ENCODE measurements around the gene HIVEP1. TPM values are rescaled to one million over a fixed set of nuclear protein-coding genes. Genes with fewer than 3 reads are reported as not detected.

The HIVEP1 gene
- total and polyA plus RNA-seq, 2 of the 13 experiments (the other 11 are each of a cell fraction or from before 2014, with no cell fraction given) = 7.4 to 9.9 TPM

GRCh38 chr6:12010635-12011275, 1.4 kb upstream of the HIVEP1 start (continued):
- TF ChIP-seq ZNF318 (CRISPR knock-in tag; IDR thresholded peaks at IDR 0.05) (no peak), PCBP2 (optimal IDR thresholded peaks at IDR 0.05; ENCODE audit: low read depth, low read length, poor library complexity, severe bottlenecking) (no peak), PATZ1 (CRISPR knock-in tag; IDR thresholded peaks at IDR 0.05) (no peak), ZNF83 (CRISPR knock-in tag; IDR thresholded peaks at IDR 0.05; ENCODE audit: borderline replicate concordance) (no peak), ZNF234 (CRISPR knock-in tag; conservative IDR thresholded peaks at IDR 0.05) (no peak), ZNF670 (CRISPR knock-in tag; IDR thresholded peaks at IDR 0.05; ENCODE audit: borderline replicate concordance) (no peak), HOXA9 (CRISPR knock-in tag; IDR thresholded peaks at IDR 0.05; ENCODE audit: borderline replicate concordance) (no peak), ZNF576 (CRISPR knock-in tag; IDR thresholded peaks at IDR 0.05) (no peak), ZMYM3 (CRISPR knock-in tag; IDR thresholded peaks at IDR 0.05) (peak; percentile 71), MLXIP (CRISPR knock-in tag; IDR thresholded peaks at IDR 0.05; ENCODE audit: borderline replicate concordance) (no peak)
- TF ChIP-seq, protein P1, sequence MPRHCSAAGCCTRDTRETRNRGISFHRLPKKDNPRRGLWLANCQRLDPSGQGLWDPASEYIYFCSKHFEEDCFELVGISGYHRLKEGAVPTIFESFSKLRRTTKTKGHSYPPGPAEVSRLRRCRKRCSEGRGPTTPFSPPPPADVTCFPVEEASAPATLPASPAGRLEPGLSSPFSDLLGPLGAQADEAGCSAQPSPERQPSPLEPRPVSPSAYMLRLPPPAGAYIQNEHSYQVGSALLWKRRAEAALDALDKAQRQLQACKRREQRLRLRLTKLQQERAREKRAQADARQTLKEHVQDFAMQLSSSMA (CRISPR knock-in tag; IDR thresholded peaks at IDR 0.05) = no peak
- TF ChIP-seq, protein P2, sequence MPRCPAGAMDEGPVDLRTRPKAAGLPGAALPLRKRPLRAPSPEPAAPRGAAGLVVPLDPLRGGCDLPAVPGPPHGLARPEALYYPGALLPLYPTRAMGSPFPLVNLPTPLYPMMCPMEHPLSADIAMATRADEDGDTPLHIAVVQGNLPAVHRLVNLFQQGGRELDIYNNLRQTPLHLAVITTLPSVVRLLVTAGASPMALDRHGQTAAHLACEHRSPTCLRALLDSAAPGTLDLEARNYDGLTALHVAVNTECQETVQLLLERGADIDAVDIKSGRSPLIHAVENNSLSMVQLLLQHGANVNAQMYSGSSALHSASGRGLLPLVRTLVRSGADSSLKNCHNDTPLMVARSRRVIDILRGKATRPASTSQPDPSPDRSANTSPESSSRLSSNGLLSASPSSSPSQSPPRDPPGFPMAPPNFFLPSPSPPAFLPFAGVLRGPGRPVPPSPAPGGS (CRISPR knock-in tag; IDR thresholded peaks at IDR 0.05) = no peak

Measured in HepG2 (cell line).